ENCODE results near the gene TAOK3. TPM values are rescaled to one million over a fixed set of nuclear protein-coding genes. Genes with fewer than 3 reads are reported as not detected.

Gene TAOK3
- total RNA-seq, 4 donors from 2014 or later = 91.2 to 111 (median 93.2) TPM

DNA sequence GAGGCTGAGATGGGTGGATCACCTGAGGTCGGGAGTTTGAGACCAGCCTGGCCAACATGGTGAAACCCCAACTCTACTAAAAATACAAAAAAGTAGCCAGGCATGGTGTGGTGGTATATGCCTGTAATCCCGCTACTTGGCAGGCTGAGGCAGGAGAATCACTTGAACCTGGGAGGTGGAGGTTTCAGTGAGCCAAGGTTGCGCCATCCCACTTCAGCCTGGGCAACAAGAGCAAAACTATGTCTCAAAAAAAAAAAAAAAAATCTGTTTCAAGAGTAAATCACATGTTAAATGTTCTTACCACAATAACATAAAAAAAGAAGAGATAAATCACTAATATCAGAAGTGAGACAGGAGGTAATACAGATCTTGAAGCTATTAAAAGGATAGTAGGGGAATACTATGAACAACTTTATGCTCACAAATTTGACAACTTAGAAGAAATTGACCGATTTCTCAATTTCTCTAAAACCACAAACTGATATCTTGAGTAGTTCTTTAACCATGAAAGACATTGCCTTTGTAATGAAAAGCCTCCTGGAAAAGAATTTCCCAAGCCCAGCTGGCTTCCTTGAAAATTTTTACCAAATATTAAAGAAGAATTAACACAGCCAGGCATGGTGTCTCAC, 37.7 kb downstream of the TAOK3 start:
- H3K36me3 ChIP-seq = no peaks in the 10 kb centered on the region
- H3K27me3 ChIP-seq = no peaks in the 10 kb centered on the region
- DNase-seq = no peak
- TF ChIP-seq POLR2A (IDR thresholded peaks at IDR 0.05) = no peak
- no peak for TF ChIP-seq CTCF (IDR thresholded peaks at IDR 0.05)
- H3K27ac ChIP-seq = no peak overlapping the region
- peaks cover 0 to 3% (median 0%) of the 10 kb centered on the region in 4 donors for H3K4me1 ChIP-seq
- no peaks in the 10 kb centered on the region for H3K9me3 ChIP-seq
- H3K4me3 ChIP-seq = no peak overlapping the region

DNA sequence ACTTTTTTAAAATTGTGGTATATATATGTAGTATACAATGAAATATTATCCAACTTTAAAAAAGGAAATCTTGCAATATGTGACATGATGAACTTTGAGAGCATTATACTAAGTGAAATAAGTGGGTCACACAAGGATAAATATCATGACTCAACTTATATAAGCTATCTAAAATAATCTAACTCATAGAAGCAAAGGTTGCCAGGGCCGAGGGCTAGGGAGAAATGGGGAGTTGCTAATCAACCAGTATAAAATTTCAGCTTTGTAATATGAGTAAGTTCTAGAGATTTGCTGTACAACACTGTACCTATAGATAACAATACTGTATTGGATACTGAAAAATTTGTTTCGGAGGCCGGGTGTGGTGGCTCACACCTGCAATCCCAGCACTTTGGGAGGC, 38.5 kb downstream of the TAOK3 start:
- no peak overlapping the region for H3K4me3 ChIP-seq
- H3K9me3 ChIP-seq = no peaks in the 10 kb centered on the region
- no peaks in the 10 kb centered on the region for H3K27me3 ChIP-seq
- peak overlapping the region in 1 of 4 donors; percentile 53 for H3K27ac ChIP-seq
- DNase-seq = no peak
- H3K4me1 ChIP-seq = peaks cover 0 to 3% (median 0%) of the 10 kb centered on the region in 4 donors
- TF ChIP-seq POLR2A (IDR thresholded peaks at IDR 0.05) = no peak
- no peak for TF ChIP-seq CTCF (IDR thresholded peaks at IDR 0.05)
- no peaks in the 10 kb centered on the region for H3K36me3 ChIP-seq

DNA sequence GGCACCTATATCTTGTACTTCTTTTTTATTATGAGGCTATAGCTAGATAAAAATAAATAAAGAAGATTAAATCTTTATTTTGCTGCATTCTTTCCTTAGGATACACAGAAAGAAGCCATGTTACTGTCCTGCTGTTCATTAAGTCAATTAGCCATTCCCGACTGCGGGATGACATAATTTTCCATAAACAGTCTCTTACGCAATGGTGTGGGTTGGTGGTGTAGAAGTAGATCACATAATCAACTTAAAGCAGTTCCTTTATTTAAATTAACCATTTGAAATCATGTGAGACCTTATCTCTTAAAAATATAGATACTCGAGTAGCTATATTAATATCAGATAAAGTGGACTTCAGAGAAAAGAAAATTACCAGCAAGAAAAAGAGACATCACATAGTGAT, 40.2 kb downstream of the TAOK3 start:
- TF ChIP-seq CTCF (IDR thresholded peaks at IDR 0.05) = no peak
- no peak for TF ChIP-seq POLR2A (IDR thresholded peaks at IDR 0.05)
- no peak for DNase-seq
- no peak overlapping the region for H3K4me3 ChIP-seq

DNA sequence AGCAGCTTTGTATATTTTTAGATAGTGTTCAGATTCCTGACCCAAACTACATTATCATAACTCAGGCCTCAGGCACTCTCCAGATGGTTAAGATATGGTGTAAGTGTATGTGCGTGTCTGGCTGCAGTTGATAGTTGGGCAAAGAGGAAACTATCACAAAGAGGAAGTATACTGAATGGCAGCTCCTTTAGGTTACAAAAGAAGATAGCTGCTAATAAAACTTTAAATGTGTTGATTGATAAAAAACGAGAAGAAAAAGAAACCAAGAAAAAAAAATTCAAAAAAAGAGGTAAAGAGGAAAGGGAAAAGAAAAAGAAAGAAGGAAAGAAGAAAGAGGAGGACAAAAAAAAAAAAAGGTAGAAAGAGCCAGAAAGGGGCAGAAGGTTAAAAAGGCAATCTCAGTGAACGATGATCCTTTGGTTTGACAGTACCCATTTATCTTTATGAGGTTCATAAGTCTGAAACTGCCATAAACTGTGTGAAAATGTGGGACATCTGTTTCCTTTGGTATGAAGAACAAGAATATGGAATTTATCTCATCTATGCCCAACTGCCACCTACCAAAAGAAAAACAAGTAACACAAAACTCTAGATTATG, 42.2 kb downstream of the TAOK3 start:
- no peak for DNase-seq
- H3K4me1 ChIP-seq = peaks cover 0 to 8% (median 2%) of the 10 kb centered on the region in 4 donors

More for the DNA sequence above, 40.2 kb downstream of the TAOK3 start:
- peaks cover 0 to 3% (median under 1%) of the 10 kb centered on the region in 4 donors for H3K4me1 ChIP-seq
- H3K36me3 ChIP-seq = no peaks in the 10 kb centered on the region
- H3K27me3 ChIP-seq = no peaks in the 10 kb centered on the region
- H3K27ac ChIP-seq = no peak overlapping the region
- no peaks in the 10 kb centered on the region for H3K9me3 ChIP-seq

More for the DNA sequence above, 42.2 kb downstream of the TAOK3 start:
- H3K9me3 ChIP-seq = no peaks in the 10 kb centered on the region
- H3K4me3 ChIP-seq = no peak overlapping the region
- H3K36me3 ChIP-seq = no peaks in the 10 kb centered on the region
- peak overlapping the region in 3 of 4 donors; percentile 3 to 55 (median 5) for H3K27ac ChIP-seq
- no peaks in the 10 kb centered on the region for H3K27me3 ChIP-seq
- TF ChIP-seq CTCF (IDR thresholded peaks at IDR 0.05) (no peak), POLR2A (IDR thresholded peaks at IDR 0.05) (no peak)

All from Peyer's patch (tissue), 4 donors.